ENCODE results near the gene PKM. TPM values are rescaled to one million over a fixed set of nuclear protein-coding genes. Genes with fewer than 3 reads are reported as not detected.
"Not testable (repeated sequence)": the region's sequence is repeated elsewhere in the genome, so short reads cannot be mapped to it uniquely, and the experiment has no call there.

PKM gene
- 100 to 1,000 TPM; 636 to 752 (median 681) TPM for polyA plus RNA-seq (ENCODE audit: insufficient read length in 3 of 3)
- long read RNA-seq, donor 1, transcript PKM-214 (2 exons, 2,301 nt), result minor isoform, 8 of 242 reads
- long read RNA-seq, donor 1, transcript PKM-212 (3 exons, 3,016 nt), result minor isoform, 10 of 242 reads
- long read RNA-seq, donor 1, transcript PKM-202 (11 exons, 2,318 nt), result major isoform, 107 of 242 reads
- long read RNA-seq, donor 1, transcript PKM-208 (3 exons, 699 nt), result minor isoform, 5 of 242 reads
- long read RNA-seq, donor 1, partial matches to known transcripts, result 88 of 242 reads
- long read RNA-seq, donor 1, other reads (novel, unspliced or antisense), result 19 of 242 reads
- long read RNA-seq, donor 2, transcript PKM-212 (3 exons, 3,016 nt), result minor isoform, 12 of 210 reads
- long read RNA-seq, donor 2, transcript PKM-211 (4 exons, 753 nt), result minor isoform, 5 of 210 reads
- long read RNA-seq, donor 2, transcript PKM-202 (11 exons, 2,318 nt), result major isoform, 75 of 210 reads
- long read RNA-seq, donor 2, transcript PKM-214 (2 exons, 2,301 nt), result minor isoform, 11 of 210 reads
- long read RNA-seq, donor 2, partial matches to known transcripts, result 88 of 210 reads
- long read RNA-seq, donor 2, other reads (novel, unspliced or antisense), result 14 of 210 reads
- long read RNA-seq, donor 3, transcript PKM-208 (3 exons, 699 nt), result minor isoform, 9 of 441 reads
- long read RNA-seq, donor 3, transcript PKM-214 (2 exons, 2,301 nt), result minor isoform, 7 of 441 reads
- long read RNA-seq, donor 3, transcript PKM-211 (4 exons, 753 nt), result minor isoform, 5 of 441 reads
- long read RNA-seq, donor 3, transcript PKM-202 (11 exons, 2,318 nt), result major isoform, 166 of 441 reads
- long read RNA-seq, donor 3, partial matches to known transcripts, result 208 of 441 reads
- long read RNA-seq, donor 3, other reads (novel, unspliced or antisense), result 38 of 441 reads
- long read RNA-seq, donor 4, transcript PKM-208 (3 exons, 699 nt), result minor isoform, 7 of 282 reads
- long read RNA-seq, donor 4, transcript PKM-212 (3 exons, 3,016 nt), result minor isoform, 6 of 282 reads
- long read RNA-seq, donor 4, transcript PKM-214 (2 exons, 2,301 nt), result minor isoform, 14 of 282 reads
- long read RNA-seq, donor 4, transcript PKM-202 (11 exons, 2,318 nt), result major isoform, 86 of 282 reads
- long read RNA-seq, donor 4, partial matches to known transcripts, result 150 of 282 reads
- long read RNA-seq, donor 4, other reads (novel, unspliced or antisense), result 12 of 282 reads
- long read RNA-seq, donor 5, result 0 reads
- long read RNA-seq, donor 6, transcript PKM-202 (11 exons, 2,318 nt), result major isoform, 88 of 288 reads
- long read RNA-seq, donor 6, transcript PKM-212 (3 exons, 3,016 nt), result minor isoform, 6 of 288 reads
- long read RNA-seq, donor 6, transcript PKM-221 (2 exons, 580 nt), result minor isoform, 6 of 288 reads
- long read RNA-seq, donor 6, transcript PKM-208 (3 exons, 699 nt), result minor isoform, 5 of 288 reads
- long read RNA-seq, donor 6, partial matches to known transcripts, result 163 of 288 reads
- long read RNA-seq, donor 6, other reads (novel, unspliced or antisense), result 13 of 288 reads
- long read RNA-seq, donor 7, transcript PKM-211 (4 exons, 753 nt), result minor isoform, 5 of 396 reads
- long read RNA-seq, donor 7, transcript PKM-212 (3 exons, 3,016 nt), result minor isoform, 11 of 396 reads
- long read RNA-seq, donor 7, transcript PKM-214 (2 exons, 2,301 nt), result minor isoform, 11 of 396 reads
- long read RNA-seq, donor 7, transcript PKM-202 (11 exons, 2,318 nt), result major isoform, 143 of 396 reads
- long read RNA-seq, donor 7, partial matches to known transcripts, result 199 of 396 reads
- long read RNA-seq, donor 7, other reads (novel, unspliced or antisense), result 16 of 396 reads
- long read RNA-seq, donor 8, result 0 reads
- long read RNA-seq, donor 9, transcript PKM-214 (2 exons, 2,301 nt), result minor isoform, 5 of 349 reads
- long read RNA-seq, donor 9, transcript PKM-202 (11 exons, 2,318 nt), result major isoform, 117 of 349 reads
- long read RNA-seq, donor 9, partial matches to known transcripts, result 191 of 349 reads
- long read RNA-seq, donor 9, other reads (novel, unspliced or antisense), result 23 of 349 reads
- long read RNA-seq, donor 10, transcript PKM-212 (3 exons, 3,016 nt), result minor isoform, 7 of 340 reads
- long read RNA-seq, donor 10, transcript PKM-208 (3 exons, 699 nt), result minor isoform, 5 of 340 reads
- long read RNA-seq, donor 10, transcript PKM-202 (11 exons, 2,318 nt), result major isoform, 114 of 340 reads
- long read RNA-seq, donor 10, partial matches to known transcripts, result 163 of 340 reads
- long read RNA-seq, donor 10, other reads (novel, unspliced or antisense), result 34 of 340 reads
- long read RNA-seq, donor 11, transcript PKM-212 (3 exons, 3,016 nt), result minor isoform, 6 of 287 reads
- long read RNA-seq, donor 11, transcript PKM-202 (11 exons, 2,318 nt), result major isoform, 106 of 287 reads
- long read RNA-seq, donor 11, transcript PKM-214 (2 exons, 2,301 nt), result minor isoform, 8 of 287 reads
- long read RNA-seq, donor 11, partial matches to known transcripts, result 138 of 287 reads
- long read RNA-seq, donor 11, other reads (novel, unspliced or antisense), result 20 of 287 reads
- long read RNA-seq, donor 12, transcript PKM-212 (3 exons, 3,016 nt), result minor isoform, 9 of 99 reads
- long read RNA-seq, donor 12, transcript PKM-202 (11 exons, 2,318 nt), result major isoform, 46 of 99 reads
- long read RNA-seq, donor 12, partial matches to known transcripts, result 24 of 99 reads
- long read RNA-seq, donor 12, other reads (novel, unspliced or antisense), result 12 of 99 reads
- long read RNA-seq, donor 13, result 0 reads
- long read RNA-seq, donor 14, transcript PKM-202 (11 exons, 2,318 nt), result major isoform, 136 of 271 reads
- long read RNA-seq, donor 14, transcript PKM-211 (4 exons, 753 nt), result minor isoform, 6 of 271 reads
- long read RNA-seq, donor 14, transcript PKM-212 (3 exons, 3,016 nt), result minor isoform, 6 of 271 reads
- long read RNA-seq, donor 14, transcript PKM-214 (2 exons, 2,301 nt), result minor isoform, 5 of 271 reads
- long read RNA-seq, donor 14, partial matches to known transcripts, result 90 of 271 reads
- long read RNA-seq, donor 14, other reads (novel, unspliced or antisense), result 22 of 271 reads
- long read RNA-seq, donor 15, transcript PKM-208 (3 exons, 699 nt), result minor isoform, 6 of 131 reads
- long read RNA-seq, donor 15, transcript PKM-202 (11 exons, 2,318 nt), result major isoform, 43 of 131 reads
- long read RNA-seq, donor 15, partial matches to known transcripts, result 65 of 131 reads
- long read RNA-seq, donor 15, other reads (novel, unspliced or antisense), result 10 of 131 reads
- long read RNA-seq, donor 16, transcript PKM-212 (3 exons, 3,016 nt), result minor isoform, 15 of 1,027 reads
- long read RNA-seq, donor 16, transcript PKM-202 (11 exons, 2,318 nt), result major isoform, 284 of 1,027 reads
- long read RNA-seq, donor 16, transcript PKM-214 (2 exons, 2,301 nt), result minor isoform, 25 of 1,027 reads
- long read RNA-seq, donor 16, transcript PKM-208 (3 exons, 699 nt), result minor isoform, 16 of 1,027 reads
- long read RNA-seq, donor 16, partial matches to known transcripts, result 593 of 1,027 reads
- long read RNA-seq, donor 16, other reads (novel, unspliced or antisense), result 71 of 1,027 reads

DNA sequence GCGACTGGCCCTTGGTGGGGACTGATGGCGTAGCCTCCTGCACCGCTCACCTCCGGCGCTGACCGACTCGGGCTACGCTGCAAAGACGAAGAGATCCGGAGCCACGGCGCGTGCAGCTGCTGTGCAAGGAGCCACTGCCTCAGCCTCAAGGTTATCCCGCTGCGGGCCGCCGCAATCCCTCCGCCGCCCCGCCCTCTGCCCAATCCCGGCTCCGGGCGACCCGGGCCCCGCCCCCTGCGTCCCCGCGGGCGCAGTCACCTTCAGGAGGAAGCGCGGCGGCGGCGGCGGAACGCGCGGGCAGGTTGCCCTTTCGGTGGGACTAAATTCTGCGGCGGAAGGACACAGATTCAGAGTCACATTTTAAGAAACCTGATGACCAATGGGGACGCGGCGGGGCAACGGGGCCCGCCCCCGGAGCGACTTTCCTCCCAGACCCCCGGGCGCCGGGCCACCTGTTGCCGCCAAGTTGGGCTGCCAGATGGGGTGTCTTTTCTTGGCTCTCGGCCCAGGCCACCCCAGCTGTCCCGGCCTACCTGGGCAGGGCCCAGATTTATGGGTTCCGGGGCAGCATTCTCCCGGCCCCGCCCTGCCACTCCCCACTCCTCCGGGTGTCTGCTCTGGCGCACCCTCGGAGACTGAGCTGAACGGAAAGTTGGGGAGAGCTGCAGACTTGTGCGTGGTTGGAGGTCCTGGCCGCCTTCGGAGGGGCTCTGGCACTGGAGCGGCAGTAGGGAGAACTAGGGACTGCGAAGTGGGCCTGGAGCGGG, at the start of gene PKM:
TSS of gene PKM (minus strand) at position 125 of the 767 bp plus-strand sequence. CDS start 12,093 bp downstream, outside the sequence.
- DNase-seq (ENCODE audit: extremely low read depth in 1 of 11, low read depth in 9 of 11, low spot score in 4 of 11), result peak; percentile 88 to 97 (median 94)

DNA sequence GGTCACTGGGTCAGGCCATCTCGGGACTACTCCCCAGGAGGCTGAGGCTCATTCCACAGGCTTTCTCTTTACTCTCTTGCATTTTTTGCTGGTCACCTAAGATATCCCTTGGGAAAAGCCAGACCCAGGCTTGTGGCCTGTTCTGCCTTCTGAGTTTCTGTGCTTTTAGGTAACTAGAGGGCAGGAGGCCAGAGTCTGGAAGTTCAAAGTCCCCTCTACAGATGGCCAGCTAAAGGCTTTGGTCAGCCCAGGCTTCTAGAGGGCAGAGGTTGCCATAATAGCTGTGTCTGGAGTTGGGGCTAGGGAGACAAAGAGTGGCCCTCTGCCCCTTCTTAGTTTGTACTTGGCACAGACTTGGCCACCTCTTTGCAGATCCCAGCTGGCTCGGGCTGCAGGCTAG, 49.8 kb upstream of the PKM start:
- no peak for DNase-seq (ENCODE audit: extremely low read depth in 1 of 11, low read depth in 9 of 11, low spot score in 4 of 11)

DNA sequence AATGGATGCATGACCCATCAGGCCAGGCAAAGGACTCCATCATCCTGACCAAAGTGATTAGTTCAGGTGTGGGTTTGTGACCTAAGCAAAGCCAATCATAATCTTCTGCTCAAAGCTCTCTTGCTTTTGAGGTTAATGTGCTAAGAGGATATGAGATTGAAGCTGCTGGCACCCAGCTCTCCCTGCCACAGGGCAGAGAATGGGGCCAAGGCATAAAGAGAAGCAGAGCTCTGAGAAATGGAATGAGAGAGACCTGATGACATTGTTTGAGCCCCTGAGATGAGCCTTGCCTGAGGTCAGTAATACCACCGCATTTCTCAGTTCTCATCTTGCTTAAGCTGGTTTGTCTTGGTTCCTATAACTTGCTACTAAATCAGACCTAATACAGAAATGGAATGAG, 47.7 kb upstream of the PKM start:
- no peak for DNase-seq (ENCODE audit: extremely low read depth in 1 of 11, low read depth in 9 of 11, low spot score in 4 of 11)

DNA sequence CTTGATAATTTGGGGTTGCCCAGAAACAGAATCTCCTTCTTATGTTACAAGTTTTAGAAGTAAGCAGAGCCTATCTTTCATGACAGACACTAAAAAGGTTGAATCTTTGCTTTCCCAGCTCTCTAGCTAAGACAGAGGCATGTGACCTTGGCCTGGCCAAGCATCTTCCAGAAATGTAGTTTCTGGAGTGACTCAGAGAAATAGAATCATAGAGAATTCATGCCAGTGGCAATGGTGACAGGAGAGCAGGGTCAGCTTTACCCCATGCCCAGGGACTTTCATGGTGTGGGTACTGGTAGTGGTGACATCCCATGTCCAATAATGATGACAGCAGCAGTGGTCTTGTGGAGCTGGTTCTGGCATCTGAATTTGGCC, 45.3 kb upstream of the PKM start:
- no peak for DNase-seq (ENCODE audit: extremely low read depth in 1 of 11, low read depth in 9 of 11, low spot score in 4 of 11)

DNA sequence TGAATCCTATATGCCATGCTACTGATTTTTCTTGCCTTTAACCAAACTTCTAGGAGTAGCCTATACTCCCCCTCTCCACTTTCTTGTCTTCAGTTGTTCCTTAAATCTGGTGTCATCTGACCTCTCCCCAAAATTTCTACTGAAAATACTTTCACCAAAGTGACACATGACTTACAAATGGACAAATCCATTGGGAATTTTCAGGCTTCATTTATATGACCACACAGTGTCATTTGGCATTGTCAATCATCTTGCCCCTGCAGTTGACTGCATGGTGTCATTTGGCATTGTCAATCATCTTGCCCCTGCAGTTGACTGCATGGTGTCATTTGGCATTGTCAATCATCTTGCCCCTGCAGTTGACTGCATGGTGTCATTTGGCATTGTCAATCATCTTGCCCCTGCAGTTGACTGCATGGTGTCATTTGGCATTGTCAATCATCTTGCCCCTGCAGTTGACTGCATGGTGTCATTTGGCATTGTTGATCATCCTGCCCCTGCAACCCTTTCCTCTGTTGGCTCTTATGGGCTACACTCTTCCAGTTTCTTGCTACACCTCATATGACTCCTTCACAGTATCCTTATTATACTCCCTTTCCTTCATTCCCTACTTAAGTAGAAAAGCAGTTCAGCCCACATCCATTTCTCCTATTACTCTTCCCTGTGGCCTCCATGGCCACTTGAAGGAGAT, 44.8 kb upstream of the PKM start:
- DNase-seq (ENCODE audit: extremely low read depth in 1 of 11, low read depth in 9 of 11, low spot score in 4 of 11), result not testable (repeated sequence)

DNA sequence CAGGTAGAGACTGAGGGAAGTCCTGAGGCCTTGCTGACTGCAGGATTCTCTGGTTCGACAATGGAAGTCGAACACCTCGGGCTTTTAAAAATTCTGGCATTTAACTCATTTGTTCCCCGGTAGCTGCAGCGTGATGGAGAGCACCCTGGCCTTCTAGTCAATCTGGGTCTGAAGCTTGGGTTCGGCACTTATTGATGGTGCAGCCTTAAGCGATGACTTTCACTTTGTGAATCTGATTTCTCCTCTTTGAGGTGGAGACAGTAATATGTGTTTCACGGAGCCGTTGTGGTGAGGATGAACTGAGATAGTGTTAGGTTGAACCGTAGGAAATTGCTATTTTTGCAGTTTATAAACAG, 42.0 kb upstream of the PKM start:
- DNase-seq (ENCODE audit: extremely low read depth in 1 of 11, low read depth in 9 of 11, low spot score in 4 of 11), result peak in 1 of 11 donors; percentile 2

DNA sequence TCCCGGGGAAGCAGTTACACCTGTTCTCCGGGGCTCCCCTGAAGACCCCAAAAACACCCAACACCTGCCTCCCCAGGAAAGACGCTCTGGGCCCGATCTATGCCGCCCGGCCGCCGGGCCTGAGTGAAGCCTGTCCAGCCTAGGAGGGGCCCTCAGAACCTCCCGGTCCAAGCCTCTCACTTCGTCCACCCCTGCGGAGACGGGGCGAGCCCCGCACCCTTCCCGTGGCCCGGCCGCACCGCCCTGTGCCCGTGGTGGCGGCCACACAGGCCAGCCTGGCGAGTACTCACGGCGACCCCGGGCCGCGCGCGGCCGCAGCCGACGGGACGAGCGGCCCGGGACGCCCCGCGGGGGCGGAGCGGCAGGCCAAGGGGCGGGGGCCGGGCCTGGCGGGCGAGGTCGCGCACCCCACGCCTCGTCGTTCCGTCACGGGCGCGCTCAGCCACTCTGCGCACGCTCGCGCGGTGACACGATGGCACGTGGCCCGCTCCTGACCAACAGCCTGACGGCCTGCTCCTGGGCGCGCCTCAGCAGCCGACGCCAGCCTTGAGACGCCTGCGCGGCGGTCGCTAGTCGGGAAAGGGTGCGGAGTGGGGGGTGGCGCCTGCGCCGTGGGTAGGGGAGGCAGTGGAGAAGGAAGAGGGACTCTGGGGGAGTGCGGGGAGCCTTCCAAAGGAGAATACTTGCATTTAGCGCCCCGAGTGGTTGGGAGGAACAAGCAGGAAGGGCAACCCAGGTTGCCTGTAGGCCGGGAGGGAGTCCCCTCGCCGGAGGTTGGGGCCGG, 41.4 kb upstream of the PKM start, which contains the start of gene PARP6:
TSS of gene PARP6 (minus strand) at position 342 of the 784 bp plus-strand sequence. CDS start 5,077 bp downstream, outside the sequence.
- peak; percentile 89 to 98 (median 96) for DNase-seq (ENCODE audit: extremely low read depth in 1 of 11, low read depth in 9 of 11, low spot score in 4 of 11)

DNA sequence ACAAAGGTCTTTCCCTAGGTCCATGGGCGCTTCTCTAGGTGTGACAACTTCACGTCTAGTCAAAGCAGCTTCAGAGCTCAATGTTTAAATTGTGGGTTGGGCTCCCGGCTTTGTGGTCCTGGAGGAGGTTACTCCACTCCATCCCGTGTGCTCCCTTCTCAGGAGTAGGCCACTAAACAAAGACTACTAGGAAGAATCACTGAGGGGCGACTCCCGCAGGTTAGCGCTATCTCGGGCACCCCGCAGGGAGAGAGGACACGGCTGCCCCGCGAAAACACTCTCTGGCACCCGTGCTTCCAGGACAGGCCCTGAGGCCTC, 40.9 kb upstream of the PKM start:
- DNase-seq (ENCODE audit: extremely low read depth in 1 of 11, low read depth in 9 of 11, low spot score in 4 of 11), result peak in 3 of 11 donors; percentile 0 to 8 (median 6)

DNA sequence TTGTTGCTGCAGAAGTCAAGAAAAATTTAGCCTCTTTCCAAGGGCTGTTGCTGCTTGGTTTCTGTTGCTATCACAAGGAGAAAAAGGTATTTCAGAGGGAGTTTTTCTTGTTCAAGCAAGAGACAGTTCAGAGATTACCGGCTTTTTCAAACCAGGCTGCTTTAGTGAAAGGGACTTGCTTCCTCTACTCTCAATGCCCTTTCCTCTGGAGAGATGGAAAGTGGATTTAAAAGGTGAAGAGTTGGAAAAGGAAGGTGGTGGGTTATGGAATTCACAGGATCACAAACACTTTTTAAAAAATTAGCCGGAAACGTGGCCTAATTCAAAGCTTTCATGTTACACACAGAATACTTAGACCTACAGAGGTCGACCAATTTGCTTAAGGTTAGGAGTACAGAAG, 40.2 kb upstream of the PKM start:
- DNase-seq (ENCODE audit: extremely low read depth in 1 of 11, low read depth in 9 of 11, low spot score in 4 of 11), result no peak

DNA sequence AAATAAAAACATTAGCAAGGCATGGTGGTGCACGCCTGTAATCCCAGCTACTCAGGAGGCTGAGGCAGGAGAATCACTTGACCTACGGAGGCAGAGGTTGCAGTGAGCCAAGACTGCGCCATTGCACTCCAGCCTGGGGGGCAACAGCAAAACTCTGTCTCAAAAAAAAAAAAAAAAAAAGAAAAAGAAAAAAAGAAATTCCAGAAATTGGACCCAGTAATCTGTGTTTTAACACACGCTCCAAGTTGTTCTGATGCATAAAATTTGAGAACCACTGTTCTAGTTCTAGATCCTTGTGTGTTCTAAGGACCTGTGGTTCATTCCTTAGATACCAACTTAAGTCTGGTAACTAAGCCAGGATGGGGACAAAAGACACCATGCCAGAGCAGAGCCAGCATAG, 38.7 kb upstream of the PKM start:
- no peak for DNase-seq (ENCODE audit: extremely low read depth in 1 of 11, low read depth in 9 of 11, low spot score in 4 of 11)

DNA sequence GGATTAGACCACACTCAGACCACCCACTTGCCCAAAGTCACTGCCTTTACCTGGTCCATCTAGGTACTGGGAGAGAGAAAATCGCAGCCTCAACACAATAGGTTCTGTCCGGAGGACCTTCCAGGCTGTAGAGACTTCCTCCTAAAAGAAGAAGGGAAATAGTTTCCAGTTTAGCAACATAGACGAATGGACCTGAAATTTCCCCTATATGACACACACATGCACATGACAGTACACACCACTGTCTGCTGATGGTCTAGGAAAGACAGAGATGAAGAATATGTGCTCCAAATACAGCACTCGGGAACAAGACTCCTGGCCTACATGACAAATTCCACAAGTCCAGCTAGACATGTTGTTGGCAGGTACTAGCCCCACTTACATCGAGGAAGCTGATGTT, 34.0 kb upstream of the PKM start:
- DNase-seq (ENCODE audit: extremely low read depth in 1 of 11, low read depth in 9 of 11, low spot score in 4 of 11), result no peak

DNA sequence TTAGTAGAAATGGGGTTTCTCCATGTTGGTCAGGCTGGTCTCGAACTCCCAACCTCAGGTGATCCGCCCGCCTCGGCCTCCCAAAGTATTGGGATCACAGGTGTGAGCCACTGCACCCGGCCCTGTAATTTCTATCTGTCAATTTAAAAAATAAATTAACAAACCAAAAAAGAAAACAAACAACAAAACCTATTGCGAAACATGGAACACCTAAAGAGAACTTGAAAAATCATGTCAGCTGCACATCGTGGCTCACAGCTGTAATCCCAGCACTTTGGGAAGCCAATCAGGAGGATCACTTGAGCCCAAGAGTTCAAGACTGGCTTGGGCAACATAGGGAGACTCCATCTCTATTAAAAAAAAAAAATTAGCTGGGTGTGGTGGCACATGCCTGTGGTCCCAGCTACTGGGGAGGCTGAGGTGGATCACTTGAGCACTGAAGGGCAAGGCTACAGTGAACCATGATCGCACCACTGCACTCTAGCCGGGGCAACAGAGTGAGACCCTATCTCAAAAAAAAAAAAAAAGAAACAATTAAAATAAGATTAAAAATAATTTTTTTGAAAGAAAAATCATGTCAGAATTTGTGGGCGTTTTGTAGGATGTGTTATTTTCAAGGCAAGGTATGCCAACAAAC, 21.8 kb upstream of the PKM start:
- DNase-seq (ENCODE audit: extremely low read depth in 1 of 11, low read depth in 9 of 11, low spot score in 4 of 11), result no peak
